Adrenal gland (tissue), 12 donors: ENCODE data around the gene MAST4. TPM values are rescaled to one million over a fixed set of nuclear protein-coding genes. Genes with fewer than 3 reads are reported as not detected.

Experiments
- DNase-seq, 7 donors: peaks; one replicate each; pipeline ENCODE4 v3.0.0-alpha.2; 2019 to 2020
- H3K27ac ChIP-seq, 5 donors: fragments of 200-600 bp; sonication (generic) in 4 of 5; 1 replicate in 3 of 5; 2 replicates in 2 of 5; pipeline versions ENCODE4 v1.5.1 to v1.8.0; 2016 to 2020; ENCODE audit warnings: mild to moderate bottlenecking in 1 of 5
- H3K27me3 ChIP-seq: fragments of 200-600 bp; 2 replicates; pipeline ENCODE4 v1.8.0; 2021
- H3K36me3 ChIP-seq, 2 donors: fragments of 200-600 bp; replicated peaks in 1 of 2; 1 replicate in 1 of 2; 2 replicates in 1 of 2; pipeline versions ENCODE4 v1.5.1 to v1.8.0; 2018 to 2022
- H3K4me1 ChIP-seq, 2 donors: fragments of 200-600 bp; replicated peaks in 1 of 2; 1 replicate in 1 of 2; 2 replicates in 1 of 2; pipeline versions ENCODE4 v1.5.1 to v1.8.0; 2018 to 2021
- H3K4me3 ChIP-seq, 4 donors: fragments of 200-600 bp; sonication (generic) in 3 of 4; one replicate each; pipeline ENCODE4 v1.5.1; 2016 to 2018
- H3K9me3 ChIP-seq, 3 donors: fragments of 200-600 bp; sonication (generic) in 1 of 3; replicated peaks in 1 of 3; 1 replicate in 2 of 3; 2 replicates in 1 of 3; pipeline versions ENCODE4 v1.5.1 to v1.8.0; 2016 to 2021
- POLR2A ChIP-seq, 2 donors: fragments of 450-650 bp; IDR thresholded peaks; one replicate each; pipeline ENCODE4 v1.6.1; 2017; ENCODE audit warnings: antibody characterized with exemption in 2 of 2, mild to moderate bottlenecking in 2 of 2, moderate library complexity in 1 of 2
- WGBS, 4 donors: extraction: QIAGEN DNeasy Blood & Tissue Kit in 2 of 4; methylation state at CpG; one replicate each; pipeline versions ENCODE4 v1.1.5 to v1.1.7; 2013 to 2017; 5-methylcytosine and 5-hydroxymethylcytosine counted together
- intact Hi-C, 2 donors: fragments of 100-400 bp; cut with DNase I; formaldehyde crosslinking; loops; one replicate each; pipeline versions ENCODE4 v1.14.1 to v1.15.0; 2022 to 2023
- polyA plus RNA-seq, 3 donors: library from polyadenylated mRNA; stranded (reverse); fragments of 200-250 nt in 2 of 3; fragments of 350-450 nt in 1 of 3; fragmentation: Illumina TruSeq in 1 of 3; extraction: RNeasy Lipid Tissue Mini Kit (QIAGEN cat#74804) in 1 of 3; gene quantifications; one replicate each; pipeline ENCODE4 v1.2.3, GENCODE V29; 2013 to 2014
- total RNA-seq, 9 donors: library from RNA; depleted of rRNA in 4 of 9; stranded (reverse); fragments of >200 nt in 4 of 9; fragments of 120-200 nt in 1 of 9; fragmentation: NEBNext Ultra II Directional in 1 of 9; extraction: Animal tissue kit (Norgen Biotek cat#: 25700) in 1 of 9; gene quantifications; one replicate each; pipeline versions ENCODE4 v1.1.0 to v1.2.4, GENCODE V29; 2013 to 2023
- TF ChIP-seq, protein P1 (sequence below), 6 experiments: fragments of 450-650 bp in 4 of 6; fragments of 200-600 bp in 2 of 6; sonication (generic) in 1 of 6; IDR thresholded peaks; 1 replicate in 5 of 6; 2 replicates in 1 of 6; pipeline versions ENCODE4 v1.5.1 to v1.8.0; 2016 to 2021; ENCODE audit warnings: antibody characterized with exemption in 6 of 6, mild to moderate bottlenecking in 2 of 6, moderate library complexity in 1 of 6
- donor health status: healthy with polysubstance abuse.
- donor health status: Bipolar disorder and iron deficiency.
- donor health status: DM: yes; HTN: yes; CAD: no.
- donor health status: DM: no; HTN: no; CAD: no.
- donor health status: DM: no; HTN: no; CAD: no.
- donor health status: DM: yes; HTN: yes; CAD: no.

Gene MAST4
- total and polyA plus RNA-seq, 12 donors = 12.3 to 95.0 (median 42.8) TPM

GRCh38 chr5:66871651-66872050 is 275.5 kb downstream of the MAST4 start:
- Histone ChIP-seq H3K4me3 (no peak overlapping the region), H3K27me3 (no peaks in the 10 kb centered on the region), H3K9me3 (no peaks in the 10 kb centered on the region), H3K27ac (no peak overlapping the region), H3K36me3 (no peaks in the 10 kb centered on the region), H3K4me1 (no peaks in the 10 kb centered on the region)
- TF ChIP-seq POLR2A (IDR thresholded peaks at IDR 0.05) = no peak
- TF ChIP-seq, protein P1, sequence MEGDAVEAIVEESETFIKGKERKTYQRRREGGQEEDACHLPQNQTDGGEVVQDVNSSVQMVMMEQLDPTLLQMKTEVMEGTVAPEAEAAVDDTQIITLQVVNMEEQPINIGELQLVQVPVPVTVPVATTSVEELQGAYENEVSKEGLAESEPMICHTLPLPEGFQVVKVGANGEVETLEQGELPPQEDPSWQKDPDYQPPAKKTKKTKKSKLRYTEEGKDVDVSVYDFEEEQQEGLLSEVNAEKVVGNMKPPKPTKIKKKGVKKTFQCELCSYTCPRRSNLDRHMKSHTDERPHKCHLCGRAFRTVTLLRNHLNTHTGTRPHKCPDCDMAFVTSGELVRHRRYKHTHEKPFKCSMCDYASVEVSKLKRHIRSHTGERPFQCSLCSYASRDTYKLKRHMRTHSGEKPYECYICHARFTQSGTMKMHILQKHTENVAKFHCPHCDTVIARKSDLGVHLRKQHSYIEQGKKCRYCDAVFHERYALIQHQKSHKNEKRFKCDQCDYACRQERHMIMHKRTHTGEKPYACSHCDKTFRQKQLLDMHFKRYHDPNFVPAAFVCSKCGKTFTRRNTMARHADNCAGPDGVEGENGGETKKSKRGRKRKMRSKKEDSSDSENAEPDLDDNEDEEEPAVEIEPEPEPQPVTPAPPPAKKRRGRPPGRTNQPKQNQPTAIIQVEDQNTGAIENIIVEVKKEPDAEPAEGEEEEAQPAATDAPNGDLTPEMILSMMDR (IDR thresholded peaks at IDR 0.05) = no peak
- 92 to 97% (median 94%) methylated on average over 5 of the region's 5 CpGs for WGBS, 4 donors
- no peak for DNase-seq
- intact Hi-C loops = loop anchor here in 1 of 2 donors (5.0 kb wide), 1 partner anchor 59 kb away; no protein-coding TSS in a partner anchor

DNA sequence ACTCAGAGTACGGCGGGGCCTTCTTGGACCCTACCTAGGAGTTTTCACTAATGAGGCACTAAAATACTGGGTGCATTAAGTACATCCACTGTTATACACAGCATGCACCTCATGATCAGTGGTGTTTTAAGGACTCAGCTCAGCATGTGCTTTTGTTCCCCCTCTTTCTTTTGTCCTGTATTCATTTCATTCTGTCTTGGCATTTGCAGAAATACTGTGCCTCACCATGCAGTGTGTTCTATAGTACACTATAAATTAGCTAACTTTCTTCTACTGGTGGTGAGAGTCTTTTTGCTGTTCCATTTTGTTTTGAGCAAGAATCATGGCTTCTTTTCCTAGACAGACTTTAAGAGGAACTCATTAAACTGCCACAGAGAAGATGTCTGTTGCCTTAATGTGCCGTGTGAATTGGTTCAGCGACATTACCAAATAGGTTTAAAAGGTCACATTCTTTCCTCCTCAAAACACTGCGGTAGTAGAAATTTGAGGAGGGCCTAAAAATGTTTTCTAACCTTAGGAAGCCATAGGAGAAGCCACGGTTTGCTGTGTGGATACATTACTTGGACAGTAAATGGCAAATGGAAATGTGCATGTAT is 276.6 kb downstream of the MAST4 start:
- Histone ChIP-seq H3K4me3 (no peak overlapping the region), H3K27ac (no peak overlapping the region), H3K36me3 (no peaks in the 10 kb centered on the region), H3K27me3 (no peaks in the 10 kb centered on the region), H3K9me3 (no peaks in the 10 kb centered on the region), H3K4me1 (no peaks in the 10 kb centered on the region)
- WGBS, 4 donors = 91 to 94% (median 92%) methylated on average over 6 of the region's 6 CpGs
- intact Hi-C loops = loop anchor here in 1 of 2 donors (5.0 kb wide), 1 partner anchor 61 kb away; no protein-coding TSS in a partner anchor
- DNase-seq = no peak
- no peak for TF ChIP-seq POLR2A (IDR thresholded peaks at IDR 0.05)

DNA sequence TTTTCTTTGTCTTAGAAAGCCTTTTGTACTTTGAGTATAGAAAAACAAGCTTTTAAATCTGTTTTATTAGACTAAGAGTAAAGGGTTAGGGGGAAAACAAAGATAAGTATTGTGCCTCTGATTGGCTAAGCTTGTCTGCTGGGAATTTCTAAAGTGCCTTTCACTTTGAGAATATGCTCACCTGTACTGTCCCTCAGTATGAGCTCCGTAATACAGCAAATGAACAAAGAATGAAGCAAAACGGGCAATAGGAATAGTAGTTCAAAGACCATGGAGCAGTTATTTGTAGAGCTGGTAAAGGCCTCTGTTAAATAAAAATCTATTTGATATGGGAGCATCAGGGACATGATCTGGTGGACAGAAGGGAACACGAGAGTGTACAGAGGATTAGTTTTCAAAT is 277.8 kb downstream of the MAST4 start:
- Histone ChIP-seq H3K27me3 (no peaks in the 10 kb centered on the region), H3K36me3 (no peaks in the 10 kb centered on the region), H3K27ac (no peak overlapping the region), H3K4me1 (no peaks in the 10 kb centered on the region), H3K9me3 (no peaks in the 10 kb centered on the region), H3K4me3 (no peak overlapping the region)
- intact Hi-C loops = loop anchor here in 1 of 2 donors (5.0 kb wide), 1 partner anchor 62 kb away; no protein-coding TSS in a partner anchor
- 84 to 90% (median 86%) methylated on average over 3 of the region's 3 CpGs for WGBS, 4 donors
- no peak for DNase-seq
- TF ChIP-seq, protein P1 (IDR thresholded peaks at IDR 0.05) = no peak
- no peak for TF ChIP-seq POLR2A (IDR thresholded peaks at IDR 0.05)

DNA sequence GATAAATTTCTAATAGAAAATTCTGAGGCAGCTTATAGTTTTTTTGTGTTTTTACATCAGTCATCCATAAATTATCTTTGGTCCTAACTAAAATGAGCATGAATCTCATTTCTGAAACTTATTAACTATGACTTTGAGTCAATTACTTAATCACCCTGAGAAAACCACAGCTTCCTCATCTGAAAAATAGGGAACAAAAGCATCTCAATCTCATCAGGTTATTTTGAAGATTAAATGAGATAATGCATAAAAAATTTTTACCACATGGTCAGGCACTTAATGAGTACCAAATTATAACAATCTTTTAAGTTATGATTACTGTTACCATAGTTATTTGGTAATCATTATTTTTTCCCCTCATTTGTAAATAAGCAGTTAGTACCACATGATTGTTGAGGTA is 279.1 kb downstream of the MAST4 start:
- Histone ChIP-seq H3K9me3 (no peaks in the 10 kb centered on the region), H3K4me3 (no peak overlapping the region), H3K4me1 (no peaks in the 10 kb centered on the region), H3K27me3 (no peaks in the 10 kb centered on the region), H3K27ac (no peak overlapping the region), H3K36me3 (no peaks in the 10 kb centered on the region)
- no peak for DNase-seq
- intact Hi-C loops = no loop called here
- TF ChIP-seq POLR2A (IDR thresholded peaks at IDR 0.05) = no peak
- TF ChIP-seq, protein P1 (IDR thresholded peaks at IDR 0.05) = no peak

GRCh38 chr5:66876266-66876807 is 280.1 kb downstream of the MAST4 start:
- intact Hi-C loops = no loop called here
- H3K9me3 ChIP-seq = no peaks in the 10 kb centered on the region
- no peaks in the 10 kb centered on the region for H3K36me3 ChIP-seq
- WGBS, 4 donors = 94 to 99% (median 96%) methylated on average over 6 of the region's 6 CpGs
- TF ChIP-seq, protein P1 (IDR thresholded peaks at IDR 0.05) = no peak
- no peak for TF ChIP-seq POLR2A (IDR thresholded peaks at IDR 0.05)
- no peaks in the 10 kb centered on the region for H3K27me3 ChIP-seq
- H3K4me3 ChIP-seq = no peak overlapping the region
- H3K27ac ChIP-seq = no peak overlapping the region
- no peak for DNase-seq
- peaks cover 0 to 2% of the 10 kb centered on the region in 2 donors for H3K4me1 ChIP-seq
